Heart right ventricle (tissue), 16 donors: ENCODE results near the gene SMTN. TPM values are rescaled to one million over a fixed set of nuclear protein-coding genes. Genes with fewer than 3 reads are reported as not detected.
"Not testable (repeated sequence)": the region's sequence is repeated elsewhere in the genome, so short reads cannot be mapped to it uniquely, and the experiment has no call there.

Experiments used
- ATAC-seq, 8 donors: fragments of 200-7000 bp; cut with Tn5 transposase; one replicate each; pipeline ENCODE4 v1.9.1; 2020; ENCODE audit warnings: mild to moderate bottlenecking in 8 of 8, moderate library complexity in 8 of 8, moderate number of reproducible peaks in 1 of 8
- DNase-seq, 2 donors: peaks; one replicate each; pipeline ENCODE4 v3.0.0-alpha.2; 2020
- H3K27ac ChIP-seq, 10 donors: fragments of 200-600 bp; sonication (generic) in 2 of 10; one replicate each; pipeline versions ENCODE4 v1.5.0 to v1.8.0; 2020 to 2022; ENCODE audit warnings: mild to moderate bottlenecking in 3 of 10
- H3K27me3 ChIP-seq, 7 donors: fragments of 200-600 bp; one replicate each; pipeline ENCODE4 v1.8.0; 2021 to 2022; ENCODE audit warnings: mild to moderate bottlenecking in 2 of 7
- H3K36me3 ChIP-seq, 9 donors: fragments of 200-600 bp; sonication (generic) in 1 of 9; one replicate each; pipeline versions ENCODE4 v1.5.0 to v1.8.0; 2020 to 2022; ENCODE audit warnings: mild to moderate bottlenecking in 2 of 9
- H3K4me1 ChIP-seq, 9 donors: fragments of 200-600 bp; sonication (generic) in 1 of 9; one replicate each; pipeline versions ENCODE4 v1.5.0 to v1.8.0; 2020 to 2022; ENCODE audit warnings: mild to moderate bottlenecking in 4 of 9
- H3K4me3 ChIP-seq, 10 donors: fragments of 200-600 bp; sonication (generic) in 2 of 10; one replicate each; pipeline versions ENCODE4 v1.5.0 to v1.8.0; 2020 to 2022; ENCODE audit warnings: mild to moderate bottlenecking in 7 of 10, moderate library complexity in 2 of 10
- H3K9me3 ChIP-seq, 11 donors: fragments of 200-600 bp in 10 of 11; sonication (generic) in 2 of 11; one replicate each; pipeline versions ENCODE4 v1.5.0 to v1.8.0; 2013 to 2022; ENCODE audit warnings: mild to moderate bottlenecking in 2 of 11, control low read depth in 1 of 11, moderate library complexity in 1 of 11
- WGBS, 2 donors: extraction: QIAGEN DNeasy Blood & Tissue Kit; methylation state at CpG; one replicate each; pipeline ENCODE4 v1.1.7; 2013; ENCODE audit warnings: inconsistent platforms in 1 of 2; 5-methylcytosine and 5-hydroxymethylcytosine counted together
- intact Hi-C, 10 donors: fragments of 100-400 bp; cut with DNase I; formaldehyde crosslinking; loops; one replicate each; pipeline versions ENCODE4 v1.11.1 to v1.14.2; 2022
- polyA plus RNA-seq, 2 donors: library from polyadenylated mRNA; stranded (reverse); fragments of 200-250 nt; gene quantifications; one replicate each; pipeline ENCODE4 v1.2.3, GENCODE V29; 2013
- total RNA-seq, 10 donors: library from RNA; stranded (reverse); fragmentation: NEBNext Ultra II Directional in 3 of 10; extraction: Animal tissue kit (Norgen Biotek cat#: 25700) in 3 of 10; gene quantifications; one replicate each; pipeline versions ENCODE4 v1.2.1 to v1.2.4, GENCODE V29; 2021 to 2023
- TF ChIP-seq, protein P1 (sequence below), 9 donors: fragments of 200-600 bp; sonication (generic) in 2 of 9; IDR thresholded peaks; one replicate each; pipeline versions ENCODE4 v1.5.0 to v1.8.0; 2021 to 2022; ENCODE audit warnings: antibody characterized with exemption in 9 of 9, mild to moderate bottlenecking in 5 of 9, moderate library complexity in 1 of 9
- donor health status: Arrhythmogenic right ventricular cardiomyopathy.
- donor health status: ischemic (EF 13 %, LVEDD 7.1; RV severe dilation, severe dysfunction).
- donor health status: healthy with polysubstance abuse.
- donor health status: DM: no; HTN: yes; CAD: no.
- donor health status: DM: no; HTN: no; CAD: no.
- donor health status: ischemic (EF 25% LVEDD 6.9; RV normal size, moderate dysfunction).
- donor health status: ischemic (EF 25% LVEDD 5.7; RV mildly dilated, moderate dysfunction).
- donor health status: healthy.
- donor health status: DM: yes; HTN: yes; CAD: no.
- donor health status: Ischemic cardiomyopathy.
- donor health status: ischemic (EF 35%, LVEDD 5.7; RV mildly dilated, moderate dysfunction).
- donor health status: nonischemic (EF 11% LVEDD 7.7; RV severe dilation, severe dysfunction).
- donor health status: DM: yes; HTN: yes; CAD: no.
- donor health status: PGD.
- donor health status: ischemic (EF 29% LVEDD 5.4; RV normal size, mild dysfunction).
- donor health status: nonischemic (EF 23%, LVEDD 6.1; RV moderate dilation, normal function).

SMTN gene
- total and polyA plus RNA-seq, 12 donors, result 64.2 to 398 (median 204) TPM

DNA sequence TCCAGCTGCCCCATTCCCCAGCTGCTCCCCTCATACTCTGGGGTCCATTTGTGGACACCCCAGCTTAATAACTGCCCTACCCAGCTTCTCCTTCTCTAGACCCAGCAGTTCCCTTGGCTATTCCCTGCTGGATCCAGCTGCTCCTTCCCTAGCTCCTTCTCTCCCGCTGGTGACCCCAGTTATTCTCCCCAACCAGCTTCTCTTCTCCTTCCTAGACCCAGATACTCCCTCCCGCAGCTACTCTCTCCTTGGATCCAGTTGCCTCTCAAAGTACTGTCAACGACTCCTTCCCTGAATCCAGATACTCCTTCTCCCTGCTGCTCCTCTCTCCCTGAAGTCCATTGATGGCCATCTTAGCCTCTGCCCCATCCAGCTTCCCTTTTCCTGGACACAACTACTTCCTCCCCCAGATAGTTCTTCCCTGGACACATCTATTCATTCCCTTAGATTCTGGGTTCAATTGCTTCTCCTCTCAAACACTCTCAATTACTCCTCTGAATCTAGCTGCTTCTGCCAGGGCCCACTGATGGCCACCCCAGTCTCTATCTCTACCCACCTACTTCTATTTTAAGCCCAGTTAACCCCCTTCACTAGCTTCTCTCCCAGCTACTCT lies 14.6 kb downstream of the SMTN start:
- ATAC-seq (no peak), DNase-seq (no peak)
- Histone ChIP-seq H3K4me3 (no peak overlapping the region), H3K4me1 (peaks cover 0 to 81% (median 27%) of the 10 kb centered on the region in 9 donors), H3K36me3 (peaks cover 0 to 100% (median 93%) of the 10 kb centered on the region in 9 donors), H3K27me3 (no peaks in the 10 kb centered on the region), H3K27ac (peak overlapping the region in 1 of 10 donors; percentile 30), H3K9me3 (no peaks in the 10 kb centered on the region)
- intact Hi-C loops, result loop anchor here in 3 of 10 donors (10.0 kb wide), 2 partner anchors 49 to 119 kb away; partner anchors contain the start of genes PLA2G3 (in 2 of the 3) and LIMK2 (in 1 of the 3)
- TF ChIP-seq, protein P1, sequence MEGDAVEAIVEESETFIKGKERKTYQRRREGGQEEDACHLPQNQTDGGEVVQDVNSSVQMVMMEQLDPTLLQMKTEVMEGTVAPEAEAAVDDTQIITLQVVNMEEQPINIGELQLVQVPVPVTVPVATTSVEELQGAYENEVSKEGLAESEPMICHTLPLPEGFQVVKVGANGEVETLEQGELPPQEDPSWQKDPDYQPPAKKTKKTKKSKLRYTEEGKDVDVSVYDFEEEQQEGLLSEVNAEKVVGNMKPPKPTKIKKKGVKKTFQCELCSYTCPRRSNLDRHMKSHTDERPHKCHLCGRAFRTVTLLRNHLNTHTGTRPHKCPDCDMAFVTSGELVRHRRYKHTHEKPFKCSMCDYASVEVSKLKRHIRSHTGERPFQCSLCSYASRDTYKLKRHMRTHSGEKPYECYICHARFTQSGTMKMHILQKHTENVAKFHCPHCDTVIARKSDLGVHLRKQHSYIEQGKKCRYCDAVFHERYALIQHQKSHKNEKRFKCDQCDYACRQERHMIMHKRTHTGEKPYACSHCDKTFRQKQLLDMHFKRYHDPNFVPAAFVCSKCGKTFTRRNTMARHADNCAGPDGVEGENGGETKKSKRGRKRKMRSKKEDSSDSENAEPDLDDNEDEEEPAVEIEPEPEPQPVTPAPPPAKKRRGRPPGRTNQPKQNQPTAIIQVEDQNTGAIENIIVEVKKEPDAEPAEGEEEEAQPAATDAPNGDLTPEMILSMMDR (IDR thresholded peaks at IDR 0.05), result no peak
- 85 to 98% methylated on average over 3 of the region's 3 CpGs for WGBS, 2 donors

DNA sequence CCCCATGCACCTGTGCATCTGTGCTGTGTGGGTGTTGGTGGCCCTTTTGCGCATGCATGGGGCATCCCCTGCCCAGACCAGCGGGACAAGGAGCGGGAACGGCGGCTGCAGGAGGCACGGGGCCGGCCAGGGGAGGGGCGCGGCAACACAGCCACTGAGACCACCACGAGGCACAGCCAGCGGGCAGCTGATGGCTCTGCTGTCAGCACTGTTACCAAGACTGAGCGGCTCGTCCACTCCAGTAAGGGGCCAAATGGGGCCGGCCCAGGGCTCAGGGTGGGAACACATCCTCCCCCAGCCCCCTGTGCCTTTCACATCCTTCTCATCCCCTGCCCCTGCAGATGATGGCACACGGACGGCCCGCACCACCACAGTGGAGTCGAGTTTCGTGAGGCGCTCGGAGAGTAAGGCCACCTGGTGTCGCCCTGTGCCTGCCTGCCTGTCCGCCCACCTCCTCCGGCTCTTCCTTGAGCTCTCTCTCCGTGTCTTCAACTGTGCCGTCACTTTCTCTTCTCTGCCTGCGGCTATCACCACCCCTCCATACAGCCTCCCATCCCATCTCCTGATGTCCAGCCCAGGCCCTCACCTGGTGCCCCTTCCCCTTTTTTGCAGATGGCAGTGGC lies 15.7 kb downstream of the SMTN start:
- DNase-seq (no peak), ATAC-seq (no peak)
- H3K27me3 ChIP-seq, result no peaks in the 10 kb centered on the region
- peaks cover 0 to 100% (median 95%) of the 10 kb centered on the region in 9 donors for H3K36me3 ChIP-seq
- intact Hi-C loops, result loop anchor here in 3 of 10 donors (10.0 kb wide), 2 partner anchors 48 to 118 kb away; partner anchors contain the start of genes PLA2G3 (in 2 of the 3) and LIMK2 (in 1 of the 3)
- WGBS, 2 donors, result 86 to 90% methylated on average over 26 to 27 of the region's 27 CpGs
- TF ChIP-seq, protein P1 (IDR thresholded peaks at IDR 0.05), result no peak
- H3K4me3 ChIP-seq, result no peak overlapping the region
- H3K27ac ChIP-seq, result peak overlapping the region in 2 of 10 donors; percentile 41 to 45
- H3K4me1 ChIP-seq, result peaks cover 0 to 79% (median 27%) of the 10 kb centered on the region in 9 donors
- H3K9me3 ChIP-seq, result no peaks in the 10 kb centered on the region

DNA sequence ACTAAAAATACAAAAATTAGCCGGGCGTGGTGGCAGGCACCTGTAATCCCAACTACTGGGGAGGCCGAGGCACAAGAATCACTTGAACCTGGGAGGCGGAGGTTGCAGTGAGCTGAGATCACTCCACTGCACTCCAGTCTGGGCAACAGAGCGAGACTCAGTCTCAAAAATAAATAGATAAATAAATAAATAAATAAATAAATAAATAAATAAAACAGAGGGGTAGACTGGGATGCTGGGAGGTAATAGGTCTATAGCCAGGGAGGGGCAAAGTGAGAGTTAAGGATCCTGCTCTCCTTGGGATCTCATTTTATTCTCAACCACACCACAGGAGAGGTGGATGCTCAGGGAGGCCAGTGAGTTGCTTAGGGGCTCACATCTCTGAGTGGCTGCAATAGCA lies 16.4 kb downstream of the SMTN start:
- WGBS, 2 donors, result 84 to 96% methylated on average over 5 of the region's 5 CpGs
- ATAC-seq, DNase-seq, H3K4me3 ChIP-seq, H3K27me3 ChIP-seq, H3K9me3 ChIP-seq: not testable (repeated sequence)
- peaks cover 0 to 81% (median 33%) of the 10 kb centered on the region in 9 donors for H3K4me1 ChIP-seq
- peak overlapping the region in 2 of 10 donors; percentile 19 to 41 for H3K27ac ChIP-seq
- intact Hi-C loops, result loop anchor here in 3 of 10 donors (10.0 kb wide), 2 partner anchors 47 to 117 kb away; partner anchors contain the start of genes PLA2G3 (in 2 of the 3) and LIMK2 (in 1 of the 3)
- H3K36me3 ChIP-seq, result peaks cover 0 to 100% (median 95%) of the 10 kb centered on the region in 9 donors

DNA sequence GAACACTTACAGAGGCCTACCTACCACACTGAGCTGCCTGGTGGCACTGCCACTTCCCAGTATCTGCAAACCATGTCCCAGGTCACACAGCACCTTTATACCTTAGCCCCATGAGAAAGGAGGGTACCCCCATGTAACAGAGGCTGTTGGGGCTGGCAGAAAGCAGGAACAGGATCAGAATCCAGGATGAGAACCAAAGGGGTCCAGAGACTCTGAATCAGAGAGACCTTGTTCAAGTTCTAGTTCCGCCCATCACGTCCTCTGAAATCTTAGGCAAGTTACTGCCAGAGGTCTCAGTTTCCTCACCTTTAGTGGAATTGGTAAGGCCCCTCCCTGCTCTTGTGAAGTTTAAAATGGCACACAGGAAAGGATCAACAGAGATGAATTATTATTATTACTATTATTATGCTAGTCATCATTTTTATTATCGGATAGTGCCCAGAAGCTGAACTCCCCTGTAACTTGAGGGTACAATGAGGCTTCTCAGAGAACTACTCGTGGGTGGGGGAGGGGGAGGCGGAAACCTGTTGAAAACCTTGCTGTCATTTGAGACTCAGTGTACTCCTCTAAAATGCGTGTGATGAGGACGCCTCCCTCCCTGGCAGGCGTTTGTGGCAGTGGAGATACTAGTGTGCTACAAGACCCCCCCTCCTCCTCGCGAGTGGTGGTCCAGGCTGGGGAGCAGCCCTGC lies 17.0 kb downstream of the SMTN start:
- Histone ChIP-seq H3K27ac (peak overlapping the region in 3 of 10 donors; percentile 19 to 50 (median 41)), H3K27me3 (no peaks in the 10 kb centered on the region), H3K4me1 (peaks cover 0 to 82% (median 33%) of the 10 kb centered on the region in 9 donors), H3K4me3 (no peak overlapping the region), H3K9me3 (no peaks in the 10 kb centered on the region), H3K36me3 (peaks cover 0 to 100% (median 95%) of the 10 kb centered on the region in 9 donors)
- TF ChIP-seq, protein P1 (IDR thresholded peaks at IDR 0.05), result no peak
- ATAC-seq (no peak), DNase-seq (peak in 1 of 2 donors; percentile 17)
- intact Hi-C loops, result loop anchor here in 3 of 10 donors (10.0 kb wide), 2 partner anchors 47 to 117 kb away; partner anchors contain the start of genes PLA2G3 (in 2 of the 3) and LIMK2 (in 1 of the 3)
- 77 to 83% methylated on average over 10 of the region's 10 CpGs for WGBS, 2 donors
